Esophagus mucosa (tissue), 1 donor: ENCODE results near the gene CTDSPL. TPM values are rescaled to one million over a fixed set of nuclear protein-coding genes. Genes with fewer than 3 reads are reported as not detected.
A peak's percentile ranks its signal among the peaks of the same experiment; 100 is the strongest.

Experiments used
- ATAC-seq: fragments of 200-7000 bp; cut with Tn5 transposase; one replicate; pipeline ENCODE4 v1.9.1; 2020
- total RNA-seq: library from RNA; stranded (reverse); gene quantifications from one replicate; pipeline ENCODE4 v1.2.4, GENCODE V29; 2023
- donor health status: DM: yes; HTN: yes; CAD: no.

CTDSPL gene
- total RNA-seq, 1 donor from 2014 or later = 27.2 TPM

DNA sequence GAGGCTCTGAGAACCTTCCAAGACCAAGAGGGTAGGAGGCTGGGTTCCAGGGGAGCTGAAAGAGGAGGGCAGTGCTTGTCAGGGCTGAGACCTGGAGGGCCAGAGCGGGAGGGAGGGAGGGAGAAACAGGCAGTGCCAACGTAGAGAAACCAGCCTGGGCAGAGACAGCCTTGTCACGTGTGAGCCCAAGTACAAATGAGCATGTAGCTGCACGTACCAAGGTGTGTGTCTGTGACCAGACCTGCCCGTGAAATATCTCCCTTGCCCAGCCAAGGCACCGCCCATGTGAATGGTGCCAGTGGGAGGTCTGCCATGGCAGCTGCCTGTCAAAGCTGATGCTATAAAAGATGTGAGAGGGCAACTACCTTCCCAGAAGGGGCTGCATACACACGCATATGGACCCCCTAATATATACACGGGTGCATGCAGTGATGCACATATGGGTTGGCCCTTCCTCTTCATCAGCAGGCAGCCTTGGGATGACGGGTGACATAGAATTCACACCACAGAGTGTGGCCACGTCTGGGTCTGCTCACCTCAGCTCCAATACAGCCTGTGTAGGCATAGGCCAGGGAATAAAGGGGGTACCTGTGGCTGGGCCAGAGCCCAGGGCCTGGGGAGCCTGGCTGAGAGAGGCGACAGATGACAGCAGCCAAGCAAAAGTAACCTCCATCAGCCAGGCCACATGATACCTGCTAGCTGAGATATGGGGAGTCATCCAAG is 7.8 kb upstream of the CTDSPL start:
- ATAC-seq = peak; percentile 95

GRCh38 chr3:37855363-37855970 is 6.2 kb upstream of the CTDSPL start:
- peak; percentile 37 for ATAC-seq

- no peak for ATAC-seq
Observed at GRCh38 chr3:37856381-37856780, 5.3 kb upstream of the CTDSPL start.

DNA sequence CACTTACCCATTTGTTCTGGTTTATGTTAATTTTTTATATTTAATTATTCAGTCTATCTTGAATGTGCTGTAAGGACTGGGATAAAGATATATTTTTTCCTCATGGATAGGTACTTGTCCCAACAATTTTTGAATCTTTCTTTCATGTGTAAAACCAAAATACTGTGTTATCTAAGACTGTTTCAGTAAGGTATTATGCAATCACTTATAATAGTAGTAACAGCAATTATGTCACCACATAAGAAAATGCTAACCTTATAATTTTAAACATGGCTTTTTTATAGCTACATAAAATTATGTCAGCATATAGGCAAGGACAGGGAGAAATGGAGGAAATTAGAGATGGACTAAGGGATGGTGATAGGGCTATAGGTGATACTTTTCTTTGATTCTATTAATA is 2.9 kb upstream of the CTDSPL start:
- ATAC-seq = no peak

- no peak for ATAC-seq
Observed at GRCh38 chr3:37859354-37859753, 2.3 kb upstream of the CTDSPL start.

GRCh38 chr3:37859908-37860199 is 1.8 kb upstream of the CTDSPL start:
- ATAC-seq = no peak

- ATAC-seq = peak; percentile 43
Observed at GRCh38 chr3:37862219-37862902, 681 bp downstream of the CTDSPL start.

- ATAC-seq = no peak
Observed at GRCh38 chr3:37862903-37863815, 1.5 kb downstream of the CTDSPL start.

- no peak for ATAC-seq
Observed at GRCh38 chr3:37863949-37864822, 2.5 kb downstream of the CTDSPL start.

DNA sequence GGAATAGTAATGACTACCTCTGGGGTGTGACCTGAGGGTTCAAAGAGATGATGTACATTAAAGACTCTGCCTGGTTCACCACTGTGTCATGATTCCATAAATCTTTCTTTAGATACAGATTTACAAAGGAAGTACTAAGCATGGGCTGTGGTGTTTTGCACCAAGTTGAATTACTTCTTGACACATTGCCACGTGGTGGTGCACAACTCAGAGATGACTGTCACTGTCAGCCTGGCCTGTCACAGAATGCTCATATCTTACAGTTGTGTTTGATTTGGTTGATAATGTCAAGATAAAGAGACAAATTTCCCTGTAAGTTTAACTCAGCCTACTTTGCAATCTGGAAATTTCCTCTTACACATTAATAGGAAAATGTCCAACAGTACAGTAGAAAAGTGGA is 3.2 kb downstream of the CTDSPL start:
- no peak for ATAC-seq

- no peak for ATAC-seq
Observed at GRCh38 chr3:37867144-37867543, 5.5 kb downstream of the CTDSPL start.

DNA sequence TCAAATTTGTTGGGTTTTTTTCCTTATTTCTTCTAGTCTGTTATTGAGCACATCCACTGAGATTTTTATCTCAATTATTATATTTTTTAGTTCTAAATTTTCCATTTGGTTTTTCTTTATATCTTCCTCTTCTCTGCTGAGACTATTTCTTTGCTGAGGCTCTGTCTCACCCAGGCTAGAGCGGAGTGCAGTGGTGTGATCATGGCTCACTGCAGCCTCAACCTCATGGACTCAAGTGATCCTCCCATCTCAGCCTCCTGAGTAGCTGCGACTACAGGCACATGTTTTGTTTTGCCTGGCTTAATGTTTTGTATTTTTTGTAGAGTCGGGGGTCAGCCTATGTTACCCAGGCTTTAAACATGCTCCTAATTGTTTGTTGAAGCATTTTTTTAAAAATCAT is 10.2 kb downstream of the CTDSPL start:
- ATAC-seq = no peak

DNA sequence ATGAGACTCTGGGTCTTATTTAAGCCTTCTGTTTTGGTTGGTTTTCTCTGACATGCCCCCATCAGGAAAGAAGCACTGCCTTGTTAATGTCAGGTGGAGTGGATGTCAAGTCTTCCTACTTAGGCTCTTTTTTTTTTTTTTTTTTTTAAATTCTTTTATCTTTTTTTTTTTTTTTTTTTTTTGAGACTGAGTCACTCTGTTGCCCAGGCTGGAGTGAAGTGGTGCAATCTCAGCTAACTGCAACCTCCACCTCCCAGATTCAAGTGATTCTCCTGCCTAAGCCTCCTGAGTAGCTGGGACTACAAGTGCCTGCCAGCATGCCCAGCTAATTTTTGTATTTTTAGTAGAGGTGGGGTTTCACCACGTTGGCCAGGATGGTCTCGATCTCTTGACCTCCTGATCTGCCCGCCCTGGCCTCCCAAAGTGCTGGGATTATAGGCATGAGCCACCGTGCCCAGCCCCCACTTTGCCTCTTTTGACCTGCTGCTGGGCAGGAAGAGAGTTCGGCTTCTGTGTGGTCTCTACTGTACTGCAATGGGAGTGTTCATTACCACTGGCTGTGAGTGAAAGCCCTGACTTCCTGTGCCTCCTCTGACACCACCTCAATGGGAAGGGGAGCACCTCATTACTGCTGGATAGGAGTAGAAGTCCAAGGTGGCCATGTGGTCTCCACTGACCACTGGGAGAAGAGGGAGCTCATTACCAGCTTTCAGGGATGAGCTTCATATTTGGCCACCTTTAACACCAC is 10.9 kb downstream of the CTDSPL start:
- no peak for ATAC-seq

- ATAC-seq = no peak
Observed at GRCh38 chr3:37876279-37876678, 14.6 kb downstream of the CTDSPL start.

DNA sequence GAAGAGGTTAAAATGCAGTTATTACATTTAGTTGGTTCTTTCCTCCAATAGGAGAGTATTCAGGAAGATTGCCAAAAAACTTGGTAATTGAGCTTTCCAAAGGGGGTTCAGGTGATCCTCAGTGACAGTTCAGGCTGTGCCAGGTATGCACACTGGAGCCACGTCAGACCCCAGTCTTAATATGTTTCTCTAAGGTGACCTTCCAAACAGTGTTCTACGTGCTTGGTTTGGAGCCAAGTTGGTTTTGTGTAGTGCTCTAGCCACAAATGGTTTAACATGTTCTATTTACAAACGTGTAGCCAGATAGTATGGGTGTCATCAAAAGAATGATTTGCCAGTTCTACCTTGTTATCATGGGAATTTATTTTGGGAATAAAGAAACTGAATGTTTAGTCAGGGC is 21.0 kb downstream of the CTDSPL start:
- no peak for ATAC-seq

DNA sequence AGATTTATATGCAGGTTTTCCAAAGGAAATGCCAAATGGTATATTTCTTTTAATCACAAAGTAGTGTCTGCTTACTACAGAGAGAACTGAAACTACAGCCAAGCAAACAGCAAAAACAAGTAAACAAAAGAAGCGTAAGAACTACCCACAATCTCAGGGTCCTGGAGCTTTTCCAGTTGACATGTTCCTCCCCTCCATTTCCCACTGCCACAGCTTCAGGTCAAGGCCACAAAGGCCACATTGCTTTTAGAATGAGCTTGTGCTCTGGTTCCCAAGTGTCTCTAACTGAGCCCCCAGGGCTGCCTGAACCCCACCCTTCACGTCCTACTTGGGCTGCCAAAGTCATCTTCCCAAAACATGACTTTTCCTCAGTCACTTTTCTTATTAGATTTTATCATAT is 24.1 kb downstream of the CTDSPL start:
- ATAC-seq = no peak

GRCh38 chr3:37886395-37886794 is 24.7 kb downstream of the CTDSPL start:
- no peak for ATAC-seq

DNA sequence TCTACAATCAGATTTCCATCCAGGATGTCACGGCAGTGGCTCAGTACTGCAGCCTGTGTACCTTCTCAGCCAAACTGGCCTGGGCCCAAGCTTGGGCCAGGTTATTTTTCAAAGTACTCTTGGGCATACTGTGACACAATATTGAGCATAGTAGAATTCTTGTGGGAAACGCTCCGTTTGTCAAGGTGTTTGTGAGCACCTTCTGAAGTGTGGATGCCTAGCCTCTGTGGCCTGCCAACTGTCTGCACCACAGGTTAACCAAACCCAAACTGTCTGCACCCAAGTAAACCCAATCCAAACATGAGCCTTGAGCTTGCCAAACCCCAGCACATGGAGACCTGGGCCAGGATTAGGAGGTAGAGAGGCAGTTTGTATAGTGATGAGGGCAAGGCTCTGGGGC is 25.4 kb downstream of the CTDSPL start:
- no peak for ATAC-seq

DNA sequence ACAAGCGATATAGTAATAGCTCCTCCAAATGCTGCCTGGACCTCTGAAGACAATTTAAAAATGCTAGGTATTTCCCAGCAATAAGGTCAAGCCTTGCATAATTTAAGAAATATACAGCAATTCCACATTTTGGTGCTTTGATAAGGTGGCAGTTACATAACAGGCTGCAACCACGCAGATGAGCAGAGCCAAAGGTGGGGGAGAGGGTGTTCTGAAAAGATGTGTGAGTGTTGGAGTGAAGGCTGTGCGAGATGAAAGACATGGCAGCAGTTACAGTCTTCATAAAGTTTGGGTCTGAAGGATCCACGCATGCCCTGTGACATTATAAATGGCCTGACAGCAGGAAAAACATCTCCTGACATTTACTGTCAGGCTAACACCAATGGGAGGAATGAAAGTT is 26.1 kb downstream of the CTDSPL start:
- ATAC-seq = no peak

GRCh38 chr3:37888421-37888820 is 26.7 kb downstream of the CTDSPL start:
- no peak for ATAC-seq

DNA sequence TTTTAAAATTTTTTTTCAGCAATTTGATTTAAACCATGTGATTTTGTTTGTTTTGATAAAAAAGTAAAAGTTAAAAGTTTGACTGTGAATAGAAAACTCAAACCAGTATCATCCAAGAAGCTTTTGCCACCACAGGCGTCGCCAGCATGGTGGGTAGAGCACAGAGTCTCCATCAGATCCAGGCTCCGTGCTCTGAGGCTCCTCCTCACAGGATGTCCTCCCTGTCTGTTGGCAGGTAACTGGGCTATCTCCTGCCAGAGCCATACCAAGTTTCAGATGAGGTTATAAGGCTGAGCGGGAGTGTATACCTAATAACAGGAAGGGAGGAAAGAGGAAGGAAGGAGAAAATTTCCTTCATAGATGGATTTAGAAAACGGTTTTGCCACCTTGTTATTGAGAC is 28.8 kb downstream of the CTDSPL start:
- no peak for ATAC-seq
